ENCODE data around the gene TCP11L2.
"Not testable (repeated sequence)": the region's sequence is repeated elsewhere in the genome, so short reads cannot be mapped to it uniquely, and the experiment has no call there.

The TCP11L2 gene

GRCh38 chr12:106308121-106308520, 5.6 kb downstream of the TCP11L2 start:
- no peak for DNase-seq

- no peak for DNase-seq
These were observed 6.1 kb downstream of the TCP11L2 start for GRCh38 chr12:106308611-106309010.

GRCh38 chr12:106309671-106310505, 7.4 kb downstream of the TCP11L2 start:
- no peak for DNase-seq

- DNase-seq, result no peak
These were observed 8.2 kb downstream of the TCP11L2 start for GRCh38 chr12:106310687-106311086.

- no peak for DNase-seq
These were observed 8.6 kb downstream of the TCP11L2 start for GRCh38 chr12:106311139-106311538.

- not testable (repeated sequence) for DNase-seq
These were observed 10.9 kb downstream of the TCP11L2 start for GRCh38 chr12:106313413-106313812.

- no peak for DNase-seq
These were observed 13.0 kb downstream of the TCP11L2 start for GRCh38 chr12:106315523-106315922.

- DNase-seq, result no peak
These were observed 15.0 kb downstream of the TCP11L2 start for GRCh38 chr12:106317406-106318082.

GRCh38 chr12:106321139-106321850, 18.8 kb downstream of the TCP11L2 start:
- no peak for DNase-seq

- no peak for DNase-seq
These were observed 21.0 kb downstream of the TCP11L2 start for GRCh38 chr12:106323537-106323936.

- DNase-seq, result no peak
These were observed 24.9 kb downstream of the TCP11L2 start for GRCh38 chr12:106327309-106327869.

GRCh38 chr12:106328735-106329134, 26.2 kb downstream of the TCP11L2 start:
- DNase-seq, result no peak

GRCh38 chr12:106329231-106329982, 26.9 kb downstream of the TCP11L2 start:
- no peak for DNase-seq

GRCh38 chr12:106331599-106331998, 29.1 kb downstream of the TCP11L2 start:
- DNase-seq, result no peak

GRCh38 chr12:106332536-106332935, 30.0 kb downstream of the TCP11L2 start:
- no peak for DNase-seq

- no peak for DNase-seq
These were observed 30.5 kb downstream of the TCP11L2 start for GRCh38 chr12:106333010-106333409.

GRCh38 chr12:106333756-106334155, 31.2 kb downstream of the TCP11L2 start:
- DNase-seq, result no peak

- no peak for DNase-seq
These were observed 38.7 kb downstream of the TCP11L2 start for GRCh38 chr12:106341086-106341877.

- DNase-seq, result no peak
These were observed 40.1 kb downstream of the TCP11L2 start for GRCh38 chr12:106342397-106343213.

GRCh38 chr12:106343214-106343528, 40.6 kb downstream of the TCP11L2 start:
- DNase-seq, result no peak

- no peak for DNase-seq
These were observed 41.6 kb downstream of the TCP11L2 start for GRCh38 chr12:106344131-106344530.
